H9 (cell line): Measurements from ENCODE around the gene SCAF4. TPM values are rescaled to one million over a fixed set of nuclear protein-coding genes. Genes with fewer than 3 reads are reported as not detected.

ENCODE experiments used
- DNase-seq: peaks from one replicate; pipeline ENCODE4 v3.0.0-alpha.2; 2017
- H2AFZ ChIP-seq: one replicate; pipeline ENCODE4 v1.6.1; 2013; ENCODE audit warnings: mild to moderate bottlenecking, low read length, control low read depth, moderate library complexity
- H2AK5ac ChIP-seq: 2 replicates; pipeline ENCODE4 v1.6.1; 2013; ENCODE audit warnings: low read length, control low read depth, mixed read lengths; ENCODE audit not compliant: insufficient read length
- H2BK120ac ChIP-seq: one replicate; pipeline ENCODE4 v1.6.1; 2013; ENCODE audit warnings: low read depth, mild to moderate bottlenecking, low read length, control low read depth, inconsistent platforms; ENCODE audit not compliant: poor library complexity, severe bottlenecking
- H2BK12ac ChIP-seq: 2 replicates; pipeline ENCODE4 v1.6.1; 2013; ENCODE audit warnings: low read length, control low read depth, mixed read lengths, low read depth; ENCODE audit not compliant: insufficient read length
- H2BK15ac ChIP-seq: 2 replicates; pipeline ENCODE4 v1.6.1; 2013; ENCODE audit warnings: low read depth, low read length, control low read depth
- H2BK20ac ChIP-seq: one replicate; pipeline ENCODE4 v1.6.1; 2013; ENCODE audit warnings: low read depth, mild to moderate bottlenecking, low read length, control low read depth, inconsistent platforms; ENCODE audit not compliant: poor library complexity, severe bottlenecking
- H2BK5ac ChIP-seq: 2 replicates; pipeline ENCODE4 v1.6.1; 2013; ENCODE audit warnings: low read length, control low read depth, mixed read lengths; ENCODE audit not compliant: insufficient read length
- H3K14ac ChIP-seq: 2 replicates; pipeline ENCODE4 v1.6.1; 2013; ENCODE audit warnings: low read length, control low read depth; ENCODE audit not compliant: insufficient read depth
- H3K18ac ChIP-seq: 2 replicates; pipeline ENCODE4 v1.6.1; 2013; ENCODE audit warnings: low read depth, mild to moderate bottlenecking, mixed read lengths, low read length, control low read depth; ENCODE audit not compliant: insufficient read length
- H3K23ac ChIP-seq: 2 replicates; pipeline ENCODE4 v1.6.1; 2013; ENCODE audit warnings: low read length, control low read depth, mixed read lengths, low read depth; ENCODE audit not compliant: insufficient read length
- H3K23me2 ChIP-seq: 2 replicates; pipeline ENCODE4 v1.6.1; 2013; ENCODE audit warnings: low read depth, mild to moderate bottlenecking, mixed read lengths, low read length, control low read depth; ENCODE audit not compliant: insufficient read length, poor library complexity, severe bottlenecking
- H3K27ac ChIP-seq: 2 replicates; pipeline ENCODE4 v1.5.1; 2013; ENCODE audit warnings: low read length, control low read depth, mixed read lengths, low read depth; ENCODE audit not compliant: insufficient read length
- H3K27me3 ChIP-seq: 2 replicates; pipeline ENCODE4 v1.6.1; 2013; ENCODE audit warnings: low read length, control low read depth, inconsistent platforms; ENCODE audit not compliant: insufficient read depth
- H3K4ac ChIP-seq: 2 replicates; pipeline ENCODE4 v1.6.1; 2013; ENCODE audit warnings: low read depth, mild to moderate bottlenecking, control low read depth, inconsistent platforms, low read length, moderate library complexity
- H3K4me1 ChIP-seq: 2 replicates; pipeline ENCODE4 v1.6.1; 2013; ENCODE audit warnings: low read length, control low read depth, inconsistent platforms; ENCODE audit not compliant: insufficient read depth
- H3K4me2 ChIP-seq: 2 replicates; pipeline ENCODE4 v1.6.1; 2013; ENCODE audit warnings: low read length, control low read depth, mixed read lengths; ENCODE audit not compliant: insufficient read length, insufficient read depth
- H3K56ac ChIP-seq: 2 replicates; pipeline ENCODE4 v1.6.1; 2013; ENCODE audit warnings: low read depth, mild to moderate bottlenecking, mixed read lengths, low read length, control low read depth; ENCODE audit not compliant: insufficient read length
- H3K79me1 ChIP-seq: 2 replicates; pipeline ENCODE4 v1.6.1; 2013; ENCODE audit warnings: low read depth, mild to moderate bottlenecking, moderate library complexity, low read length, control low read depth, inconsistent platforms; ENCODE audit not compliant: insufficient read depth, poor library complexity, severe bottlenecking
- H3K79me2 ChIP-seq: 2 replicates; pipeline ENCODE4 v1.6.1; 2013; ENCODE audit warnings: low read length, control low read depth, inconsistent platforms; ENCODE audit not compliant: insufficient read depth
- H3K9ac ChIP-seq: 2 replicates; pipeline ENCODE4 v1.6.1; 2013; ENCODE audit warnings: low read length, control low read depth, mixed read lengths; ENCODE audit not compliant: insufficient read length; ENCODE audit errors: extremely low read depth
- H3K9me3 ChIP-seq: one replicate; pipeline ENCODE4 v1.6.1; 2013; ENCODE audit warnings: low read depth, low read length, inconsistent platforms; ENCODE audit not compliant: control insufficient read depth
- H3T11ph ChIP-seq: one replicate; pipeline ENCODE4 v1.6.1; 2013; ENCODE audit warnings: mild to moderate bottlenecking, low read length, control low read depth, inconsistent platforms
- H4K20me1 ChIP-seq: one replicate; pipeline ENCODE4 v1.6.1; 2013; ENCODE audit not compliant: control insufficient read depth, insufficient read length, insufficient read depth
- H4K5ac ChIP-seq: 2 replicates; pipeline ENCODE4 v1.6.1; 2013; ENCODE audit warnings: low read depth, mild to moderate bottlenecking, mixed read lengths, low read length, control low read depth; ENCODE audit not compliant: insufficient read length
- H4K8ac ChIP-seq: replicated peaks from 2 replicates; pipeline ENCODE4 v1.6.1; 2013; ENCODE audit warnings: low read length, control low read depth, mixed read lengths, low read depth; ENCODE audit not compliant: insufficient read length
- H4K91ac ChIP-seq: 2 replicates; pipeline ENCODE4 v1.6.1; 2013; ENCODE audit warnings: low read depth, mild to moderate bottlenecking, moderate library complexity, mixed read lengths, low read length, control low read depth; ENCODE audit not compliant: insufficient read length
- H3K27ac Mint-ChIP-seq, 3 experiments: 2 replicates in 2 of 3; 3 replicates in 1 of 3; pipeline ENCODE4 v1.8.0; 2020 to 2021; ENCODE audit warnings: mixed read lengths in 3 of 3, mild to moderate bottlenecking in 1 of 3, moderate library complexity in 1 of 3
- H3K27me3 Mint-ChIP-seq: 2 replicates; pipeline ENCODE4 v1.8.0; 2021; ENCODE audit warnings: low read depth, mild to moderate bottlenecking, moderate library complexity, mixed read lengths
- H3K36me3 Mint-ChIP-seq, 3 experiments: 2 replicates in 2 of 3; 3 replicates in 1 of 3; pipeline ENCODE4 v1.8.0; 2020 to 2021; ENCODE audit warnings: low read depth in 3 of 3, mixed read lengths in 3 of 3; ENCODE audit not compliant: insufficient read depth in 1 of 3
- H3K4me1 Mint-ChIP-seq, 2 experiments: 2 replicates each; pipeline ENCODE4 v1.8.0; 2020; ENCODE audit warnings: mixed read lengths in 2 of 2
- H3K4me3 Mint-ChIP-seq, 2 experiments: 2 replicates in 1 of 2; 3 replicates in 1 of 2; pipeline ENCODE4 v1.8.0; 2020 to 2021; ENCODE audit warnings: mild to moderate bottlenecking in 2 of 2, mixed read lengths in 2 of 2, moderate library complexity in 1 of 2
- H3K9me3 Mint-ChIP-seq, 2 experiments: 2 replicates in 1 of 2; 3 replicates in 1 of 2; pipeline ENCODE4 v1.8.0; 2020; ENCODE audit warnings: mild to moderate bottlenecking in 2 of 2, mixed read lengths in 2 of 2, moderate library complexity in 1 of 2
- CTCF ChIP-seq: fragments of 200-600 bp; sonication (generic); conservative IDR thresholded peaks from 3 replicates; pipeline ENCODE4 v1.8.0; 2021; ENCODE audit warnings: antibody characterized with exemption, mild to moderate bottlenecking
- WGBS: extraction: QIAGEN DNeasy Blood & Tissue Kit; methylation state at CpG from one replicate; pipeline ENCODE4 v1.1.7; 2013; ENCODE audit warnings: missing lambda C conversion rate, low lambda C conversion rate, mixed read lengths; ENCODE audit not compliant: insufficient read length; ENCODE audit errors: extremely low coverage; 5-methylcytosine and 5-hydroxymethylcytosine counted together
- total RNA-seq: library from RNA; stranded (reverse); gene quantifications from 2 replicates; pipeline ENCODE4 v1.2.1, GENCODE V29; 2021

The SCAF4 gene
- total RNA-seq, 1 experiment from 2014 or later, result 76.8 TPM

GRCh38 chr21:31752352-31752751 is 20.4 kb upstream of the SCAF4 start:
- H3K23me2 ChIP-seq, result no peaks in the 10 kb centered on the region
- H4K20me1 ChIP-seq, result no peaks in the 10 kb centered on the region
- no peak overlapping the region for H3K23ac ChIP-seq
- Mint-ChIP-seq H3K4me1 (peaks cover 21 to 25% of the 10 kb centered on the region in 2 experiments), H3K4me3 (no peak overlapping the region), H3K27me3 (no peaks in the 10 kb centered on the region; the same call in 1 of the 2 replicates), H3K36me3 (peaks cover 0 to 3% (median 2%) of the 10 kb centered on the region in 3 experiments; a peak in 1 of 7 replicates), H3K27ac (no peak overlapping the region), H3K9me3 (no peaks in the 10 kb centered on the region)
- no peak overlapping the region for H2BK12ac ChIP-seq
- H3K27ac ChIP-seq, result no peak overlapping the region
- no peaks in the 10 kb centered on the region for H3K9me3 ChIP-seq
- H4K5ac ChIP-seq, result no peak overlapping the region
- no peak for DNase-seq
- no peak overlapping the region for H3K4ac ChIP-seq
- H2BK20ac ChIP-seq, result no peak overlapping the region
- no peak overlapping the region for H3K18ac ChIP-seq
- TF ChIP-seq CTCF, result no peak
- H3K14ac ChIP-seq, result no peak overlapping the region
- no peak overlapping the region for H2BK5ac ChIP-seq
- no peak overlapping the region for H2BK15ac ChIP-seq
- no peak overlapping the region for H4K91ac ChIP-seq
- no peak overlapping the region for H2BK120ac ChIP-seq
- no peak overlapping the region for H4K8ac ChIP-seq
- H3K79me1 ChIP-seq, result no peaks in the 10 kb centered on the region
- H3K27me3 ChIP-seq, result no peaks in the 10 kb centered on the region
- no peak overlapping the region for H3K4me2 ChIP-seq
- H3K4me1 ChIP-seq, result peaks cover 12% of the 10 kb centered on the region
- no peak overlapping the region for H3K9ac ChIP-seq
- no peak overlapping the region for H2AFZ ChIP-seq
- no peaks in the 10 kb centered on the region for H3K79me2 ChIP-seq
- no CpG with 5 or more reads among the region's 4 CpGs for WGBS
- no peak overlapping the region for H3K56ac ChIP-seq
- H2AK5ac ChIP-seq, result no peak overlapping the region
- no peak overlapping the region for H3T11ph ChIP-seq
